HG02943 (cell line): ENCODE data around the gene ADARB2.

Experiments used
- ATAC-seq: cut with Tn5 transposase; IDR thresholded peaks from one replicate; pipeline ENCODE4 v1.9.1; 2021; ENCODE audit warnings: mild to moderate bottlenecking, low read depth, moderate library complexity; ENCODE audit not compliant: unreplicated experiment

ADARB2 gene

DNA sequence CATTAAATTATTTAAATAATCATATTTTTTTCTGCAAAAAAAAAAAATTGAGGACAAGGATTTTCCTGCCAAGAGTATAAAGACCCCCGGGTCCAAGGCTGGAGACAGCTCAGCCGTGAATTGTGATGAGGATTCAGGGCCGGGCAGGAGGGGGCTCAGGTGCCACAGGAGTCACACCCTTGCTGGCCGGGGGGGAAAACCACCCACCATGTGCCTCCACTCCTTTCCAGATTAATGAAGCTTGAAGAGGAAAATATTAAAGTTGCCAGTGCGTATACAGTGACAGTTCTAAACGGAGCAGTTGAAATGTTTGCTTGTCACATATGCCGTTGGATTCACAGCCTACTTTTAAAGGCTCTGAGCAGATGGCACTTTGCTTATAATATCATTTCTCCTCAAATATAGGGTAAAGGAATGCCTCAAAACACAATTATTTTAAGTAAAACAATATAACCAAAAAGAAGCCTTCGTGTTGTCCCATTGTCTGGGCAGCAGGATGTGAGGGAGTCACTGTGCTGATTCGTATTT lies 49.6 kb downstream of the ADARB2 start:
- no peak for ATAC-seq

DNA sequence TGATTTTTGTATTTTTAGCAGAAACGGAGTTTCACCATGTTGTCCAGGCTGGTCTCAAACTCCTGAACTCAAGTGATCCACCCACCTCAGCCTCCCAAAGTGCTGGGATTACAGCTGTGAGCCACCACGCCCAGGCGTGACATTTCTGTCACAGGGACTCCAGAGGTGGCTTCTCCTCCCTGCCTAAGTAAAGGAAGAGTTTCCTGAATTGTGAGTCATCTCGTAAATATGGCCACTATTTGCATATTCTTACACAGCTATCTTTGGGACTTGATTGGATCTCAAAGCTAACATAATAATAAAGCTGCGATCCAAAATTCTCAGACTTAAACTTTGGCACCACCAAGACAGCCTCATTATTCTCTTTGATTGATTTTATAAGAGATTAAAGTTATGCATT lies 50.1 kb downstream of the ADARB2 start:
- no peak for ATAC-seq

- no peak for ATAC-seq
These were observed 50.9 kb downstream of the ADARB2 start for GRCh38 chr10:1686491-1686749.

- no peak for ATAC-seq
These were observed 51.4 kb downstream of the ADARB2 start for GRCh38 chr10:1685699-1686490.

- ATAC-seq, result no peak
These were observed 52.3 kb downstream of the ADARB2 start for GRCh38 chr10:1684991-1685390.

DNA sequence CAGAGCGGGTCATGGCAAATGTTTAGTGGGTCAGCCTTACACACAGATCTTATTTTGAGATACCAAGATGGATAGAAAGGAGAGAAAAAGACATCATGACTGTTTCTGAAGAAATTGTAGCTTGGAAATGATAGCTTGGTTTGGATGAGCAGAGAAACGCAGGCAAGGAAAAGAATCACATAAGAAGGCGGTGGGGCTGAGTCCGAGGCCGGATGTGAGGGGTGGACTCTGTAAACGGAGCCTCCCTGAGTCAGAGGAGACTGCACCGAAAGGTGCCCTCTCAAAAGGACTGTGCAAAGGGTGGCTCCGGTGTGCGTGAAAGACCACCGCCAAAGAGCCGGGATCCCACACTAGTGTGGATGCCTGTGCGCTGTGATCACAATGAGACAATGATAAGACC lies 53.7 kb downstream of the ADARB2 start:
- no peak for ATAC-seq

- ATAC-seq, result no peak
These were observed 57.3 kb downstream of the ADARB2 start for GRCh38 chr10:1679821-1680650.

DNA sequence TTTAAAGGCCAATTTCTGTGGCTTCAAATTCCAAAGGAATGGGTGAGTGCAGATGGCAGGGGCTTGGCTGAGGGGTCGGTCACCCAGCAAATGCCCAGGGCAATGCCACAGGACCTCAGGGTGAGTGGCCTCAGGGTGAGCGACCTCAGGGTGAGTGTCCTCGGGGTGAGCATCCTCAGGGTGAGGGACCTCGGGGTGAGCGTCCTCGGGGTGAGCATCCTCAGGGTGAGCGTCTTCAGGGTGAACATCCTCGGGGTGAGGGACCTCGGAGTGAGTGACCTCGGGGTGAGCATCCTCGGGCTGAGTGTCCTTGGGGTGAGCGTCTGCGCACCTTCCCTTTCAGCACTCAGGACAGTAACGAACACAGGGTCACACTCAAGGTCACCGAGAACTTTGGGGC lies 59.2 kb downstream of the ADARB2 start:
- ATAC-seq, result no peak

DNA sequence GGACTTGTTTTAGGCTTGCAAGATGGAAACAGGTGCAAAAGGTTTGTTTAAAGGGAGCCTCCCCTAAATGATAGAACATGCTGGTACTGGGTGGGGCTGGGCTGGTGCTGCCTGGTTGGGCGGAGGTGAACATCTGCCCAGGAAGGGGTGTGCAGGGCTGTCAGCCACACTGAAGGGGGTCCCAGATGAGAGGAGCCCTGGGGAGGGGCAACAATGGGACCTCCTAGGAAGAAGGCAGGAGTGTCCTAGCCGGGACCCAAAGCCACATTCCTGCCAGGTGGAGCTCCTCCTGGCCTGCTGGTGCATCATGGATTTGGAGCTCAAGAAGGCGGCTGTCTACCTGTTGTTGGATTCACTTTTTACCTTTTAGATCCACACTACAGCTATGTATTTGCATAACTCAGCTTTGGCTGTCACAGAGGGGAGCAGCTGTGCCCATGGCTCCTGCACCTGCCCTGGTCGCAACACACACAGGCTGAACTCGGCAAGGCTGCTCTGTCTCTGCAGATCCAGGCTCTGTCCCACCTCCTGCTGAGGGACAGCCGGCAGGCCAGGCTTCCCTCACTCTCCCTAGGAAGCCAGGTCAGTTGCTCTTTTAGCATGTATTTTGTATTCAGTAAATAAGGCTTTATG lies 59.9 kb downstream of the ADARB2 start:
- no peak for ATAC-seq

GRCh38 chr10:1674501-1674900 lies 62.8 kb downstream of the ADARB2 start:
- ATAC-seq, result no peak

DNA sequence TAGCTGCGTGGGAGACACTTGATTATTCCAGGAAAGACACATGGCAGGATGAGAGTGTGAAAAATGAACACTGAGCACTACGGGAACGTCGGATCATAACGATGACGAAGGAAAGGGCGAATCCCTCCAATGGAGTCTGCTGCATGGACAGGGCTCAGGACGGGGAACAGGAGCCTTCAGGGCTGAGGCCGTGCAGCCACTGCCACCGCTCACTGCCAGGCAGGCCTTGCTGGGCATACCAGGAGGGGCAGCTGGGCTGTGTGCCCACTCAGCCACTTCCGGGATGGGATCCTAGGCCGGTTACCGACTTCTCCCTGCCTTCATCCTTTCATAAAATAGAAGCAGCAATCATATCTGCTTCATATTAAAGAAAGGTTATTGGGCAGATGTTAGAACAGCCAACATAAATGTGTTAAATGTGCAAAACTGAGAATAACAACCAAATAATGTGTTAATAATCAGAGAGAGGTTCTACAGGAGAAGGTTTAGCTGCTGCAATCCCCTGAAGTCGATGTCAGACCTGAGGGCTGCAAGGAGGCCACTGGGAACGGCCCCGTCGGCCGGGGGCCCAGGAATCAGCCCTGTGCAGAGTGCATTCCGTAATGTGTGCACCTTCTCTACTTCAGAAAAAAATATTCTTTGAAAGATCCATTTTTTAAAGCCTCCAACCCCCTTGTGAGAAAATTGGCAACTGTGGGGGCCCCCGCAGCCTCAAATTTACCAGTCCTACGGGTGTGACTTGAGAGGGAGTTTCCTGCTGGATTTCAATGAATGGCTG lies 63.6 kb downstream of the ADARB2 start:
- no peak for ATAC-seq

GRCh38 chr10:1672001-1672781 lies 65.1 kb downstream of the ADARB2 start:
- no peak for ATAC-seq

- no peak for ATAC-seq
These were observed 65.8 kb downstream of the ADARB2 start for GRCh38 chr10:1671366-1672000.

- no peak for ATAC-seq
These were observed 66.6 kb downstream of the ADARB2 start for GRCh38 chr10:1670541-1671365.

- ATAC-seq, result no peak
These were observed 67.9 kb downstream of the ADARB2 start for GRCh38 chr10:1669433-1669832.

- no peak for ATAC-seq
These were observed 68.9 kb downstream of the ADARB2 start for GRCh38 chr10:1668399-1668798.

DNA sequence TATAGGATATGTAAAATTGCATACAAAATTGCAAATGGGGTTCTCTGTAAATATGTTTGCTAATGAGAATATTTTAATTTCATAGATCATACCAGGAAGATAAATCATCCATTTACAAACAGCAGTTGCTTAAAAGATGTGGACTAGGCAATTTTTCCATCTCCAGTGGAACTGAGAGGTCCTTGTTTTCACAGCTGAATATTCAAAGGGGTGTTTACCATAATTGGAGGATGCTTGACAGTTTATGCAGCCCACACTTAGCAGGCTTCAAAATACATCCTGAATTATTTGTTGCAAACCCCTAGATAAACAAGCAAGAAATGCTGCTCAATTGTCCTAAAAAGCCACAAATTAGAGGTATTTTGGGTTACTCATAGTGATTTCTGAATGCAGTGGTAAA lies 69.9 kb downstream of the ADARB2 start:
- no peak for ATAC-seq

GRCh38 chr10:1666147-1666546 lies 71.2 kb downstream of the ADARB2 start:
- ATAC-seq, result no peak

GRCh38 chr10:1665681-1666080 lies 71.6 kb downstream of the ADARB2 start:
- ATAC-seq, result no peak
